Fibroblast of skin of right quadriceps (primary cell): ENCODE data around the gene PBX1.

Source experiments
- DNase-seq: peaks from one replicate; pipeline ENCODE4 v3.0.0-alpha.2; 2013

Gene PBX1

DNA sequence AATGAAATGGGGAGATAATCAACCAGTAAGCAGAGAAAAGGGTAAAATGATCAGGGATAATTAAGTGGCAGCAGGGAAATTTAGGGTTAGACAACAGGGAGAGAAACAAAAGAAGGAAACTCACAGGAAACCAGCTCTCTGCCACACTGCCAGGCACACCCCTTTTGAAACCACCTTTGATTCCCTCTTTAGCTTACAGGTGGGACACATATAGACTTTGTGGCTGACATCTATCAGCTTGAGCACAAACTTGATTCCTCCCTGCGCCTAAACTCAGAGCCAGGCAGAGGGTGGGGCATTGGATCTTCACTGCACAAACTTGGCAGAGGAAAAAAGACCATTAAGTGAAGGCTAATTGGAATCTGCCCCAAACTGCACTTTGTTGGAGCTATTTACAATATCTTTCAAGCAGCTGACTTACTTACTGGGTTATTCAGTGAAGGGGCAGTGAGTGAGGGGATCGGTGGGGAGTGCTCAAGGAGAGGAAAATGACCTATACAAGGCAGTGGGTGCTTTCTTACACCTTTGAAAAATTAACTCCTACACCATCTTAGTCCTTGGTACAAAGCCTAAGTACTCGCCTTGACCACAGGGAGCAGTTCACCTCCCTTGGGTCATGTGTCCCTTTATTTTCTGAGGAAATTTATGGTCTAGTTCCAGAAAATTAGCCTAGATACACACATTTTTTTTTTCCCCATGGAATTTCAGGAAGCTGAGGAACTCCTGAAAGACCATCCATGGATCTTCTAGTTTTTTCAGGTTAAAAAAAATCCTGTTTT lies 60.2 kb downstream of the PBX1 start:
- no peak for DNase-seq

GRCh38 chr1:164622068-164622845 lies 63.3 kb downstream of the PBX1 start:
- DNase-seq, result no peak

DNA sequence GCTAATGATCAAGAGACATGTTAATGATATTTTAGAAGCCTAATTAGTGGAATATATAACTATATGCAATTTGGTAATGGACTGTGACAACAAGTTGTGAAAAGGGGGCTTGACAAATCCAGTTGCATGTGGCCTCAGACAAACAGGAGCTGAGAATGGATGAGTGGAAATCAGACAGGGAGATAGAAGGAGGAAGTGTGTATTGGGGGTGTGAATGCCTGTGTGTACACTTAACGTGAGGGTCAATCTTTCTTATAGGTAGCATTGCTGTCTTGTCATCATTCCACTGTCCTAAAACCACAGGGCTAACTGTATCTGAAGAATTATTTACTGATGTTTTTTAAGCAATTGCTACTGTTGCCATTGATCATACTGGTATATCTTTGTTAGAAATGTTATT lies 64.8 kb downstream of the PBX1 start:
- no peak for DNase-seq

GRCh38 chr1:164624400-164624799 lies 65.4 kb downstream of the PBX1 start:
- peak; percentile 61 for DNase-seq

- no peak for DNase-seq
These were observed 66.1 kb downstream of the PBX1 start for GRCh38 chr1:164625004-164625617.

GRCh38 chr1:164628772-164629171 lies 69.8 kb downstream of the PBX1 start:
- no peak for DNase-seq

DNA sequence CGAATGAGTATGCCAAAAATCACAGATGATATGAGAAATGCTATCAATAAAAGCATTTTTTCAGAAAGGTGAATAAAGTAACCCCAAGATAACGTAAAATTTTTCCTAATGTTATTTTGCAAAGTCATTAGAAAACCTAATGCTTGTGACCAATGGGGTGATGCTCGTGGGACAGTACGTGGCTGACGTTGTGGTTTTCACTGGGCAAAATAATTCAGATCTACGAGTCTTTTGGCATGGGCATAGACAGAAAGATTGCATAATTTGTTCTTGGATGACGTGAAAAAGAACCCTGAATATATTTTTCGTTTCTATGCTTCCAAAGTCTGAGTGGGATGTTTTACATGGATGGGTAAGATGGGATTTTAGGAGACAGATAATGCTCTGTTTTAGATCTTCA lies 71.0 kb downstream of the PBX1 start:
- DNase-seq, result no peak

DNA sequence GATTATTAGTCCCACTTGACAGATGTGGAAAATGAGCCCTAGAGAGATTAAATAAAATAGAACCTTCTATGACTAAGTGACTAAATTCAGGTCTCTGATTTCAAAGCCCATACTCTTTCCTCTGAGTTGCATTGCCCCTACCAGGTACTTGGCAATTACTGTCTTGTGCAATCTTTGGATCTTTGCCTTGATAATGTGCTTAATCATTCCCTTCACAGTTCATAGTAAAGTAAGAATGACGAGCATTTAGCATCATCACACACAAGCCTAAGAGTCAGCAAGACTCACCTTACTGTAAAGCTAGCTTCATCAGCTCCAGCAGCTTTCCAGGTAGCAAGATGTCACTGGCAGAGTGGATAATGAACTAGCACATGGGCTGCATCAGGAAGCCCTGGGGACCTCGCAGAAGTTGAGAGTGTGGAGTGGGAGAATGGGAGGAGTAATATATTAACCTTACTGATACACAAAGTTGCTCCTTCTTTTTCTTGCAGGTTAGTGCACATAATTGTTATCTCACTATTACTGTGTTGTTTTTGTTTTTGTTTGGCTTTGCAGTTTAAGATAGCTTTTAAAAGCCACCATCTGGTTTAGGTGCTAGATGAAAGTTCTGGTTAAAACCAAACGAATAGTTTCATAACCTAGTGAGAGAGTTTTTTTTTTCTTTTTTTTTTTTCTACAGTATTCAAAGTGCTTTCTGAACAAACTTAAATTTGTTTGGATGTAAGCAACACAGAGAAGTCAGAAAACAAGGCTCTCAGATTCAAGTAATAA lies 71.8 kb downstream of the PBX1 start:
- DNase-seq, result no peak

DNA sequence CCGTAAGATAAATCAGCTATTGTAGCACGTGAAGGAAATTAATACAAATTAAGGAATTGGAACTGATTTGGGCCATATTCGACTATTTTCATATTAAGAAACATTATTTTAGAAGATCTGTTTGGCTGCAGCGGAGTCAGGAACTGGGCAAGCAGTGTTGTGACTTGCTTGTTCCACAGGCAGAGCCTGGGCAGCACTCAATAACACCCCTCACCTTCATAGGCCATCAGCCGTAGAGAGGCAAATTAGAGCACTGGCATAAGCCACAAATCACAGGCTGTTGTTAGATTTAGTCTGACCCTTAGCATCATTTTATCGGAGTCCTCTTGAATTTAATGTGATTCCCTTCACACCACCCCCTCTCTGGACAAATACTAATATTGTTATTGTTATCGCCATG lies 72.8 kb downstream of the PBX1 start:
- DNase-seq, result no peak

- DNase-seq, result no peak
These were observed 75.0 kb downstream of the PBX1 start for GRCh38 chr1:164633997-164634396.

DNA sequence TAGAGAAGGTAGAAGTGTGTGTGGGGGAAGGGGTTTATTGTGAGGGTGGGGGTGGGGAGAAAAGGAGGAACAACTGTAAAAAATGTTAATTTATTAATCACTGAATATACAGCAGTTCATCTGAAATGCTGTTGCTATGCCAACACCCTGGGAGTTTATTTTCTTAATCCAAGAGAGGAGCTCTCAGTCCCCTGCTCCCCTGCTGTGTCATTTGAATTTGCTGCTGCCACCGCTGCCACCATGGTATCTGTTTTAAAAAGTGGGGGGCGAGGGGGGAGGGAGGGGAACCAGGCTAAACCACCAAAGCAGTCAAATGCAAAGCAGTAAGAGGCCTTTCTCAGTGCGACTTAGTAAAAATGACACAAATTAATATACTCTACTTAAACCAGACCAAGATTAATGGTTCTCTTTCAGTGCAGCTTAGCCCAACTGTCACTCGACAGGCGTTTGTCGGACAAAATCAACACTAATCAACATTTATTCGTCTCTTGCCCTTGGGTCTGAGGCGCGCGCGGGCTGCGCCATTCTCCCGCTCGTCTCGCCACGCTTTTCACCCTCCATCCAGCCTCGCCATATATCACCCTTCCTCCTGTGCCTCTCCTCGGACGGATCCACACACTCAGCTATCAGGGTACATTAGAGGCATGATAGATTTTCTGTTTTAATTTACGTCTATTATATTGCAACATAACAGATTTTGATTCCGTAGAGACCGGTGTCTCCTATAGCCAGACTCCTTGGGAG lies 76.2 kb downstream of the PBX1 start:
- DNase-seq, result no peak

DNA sequence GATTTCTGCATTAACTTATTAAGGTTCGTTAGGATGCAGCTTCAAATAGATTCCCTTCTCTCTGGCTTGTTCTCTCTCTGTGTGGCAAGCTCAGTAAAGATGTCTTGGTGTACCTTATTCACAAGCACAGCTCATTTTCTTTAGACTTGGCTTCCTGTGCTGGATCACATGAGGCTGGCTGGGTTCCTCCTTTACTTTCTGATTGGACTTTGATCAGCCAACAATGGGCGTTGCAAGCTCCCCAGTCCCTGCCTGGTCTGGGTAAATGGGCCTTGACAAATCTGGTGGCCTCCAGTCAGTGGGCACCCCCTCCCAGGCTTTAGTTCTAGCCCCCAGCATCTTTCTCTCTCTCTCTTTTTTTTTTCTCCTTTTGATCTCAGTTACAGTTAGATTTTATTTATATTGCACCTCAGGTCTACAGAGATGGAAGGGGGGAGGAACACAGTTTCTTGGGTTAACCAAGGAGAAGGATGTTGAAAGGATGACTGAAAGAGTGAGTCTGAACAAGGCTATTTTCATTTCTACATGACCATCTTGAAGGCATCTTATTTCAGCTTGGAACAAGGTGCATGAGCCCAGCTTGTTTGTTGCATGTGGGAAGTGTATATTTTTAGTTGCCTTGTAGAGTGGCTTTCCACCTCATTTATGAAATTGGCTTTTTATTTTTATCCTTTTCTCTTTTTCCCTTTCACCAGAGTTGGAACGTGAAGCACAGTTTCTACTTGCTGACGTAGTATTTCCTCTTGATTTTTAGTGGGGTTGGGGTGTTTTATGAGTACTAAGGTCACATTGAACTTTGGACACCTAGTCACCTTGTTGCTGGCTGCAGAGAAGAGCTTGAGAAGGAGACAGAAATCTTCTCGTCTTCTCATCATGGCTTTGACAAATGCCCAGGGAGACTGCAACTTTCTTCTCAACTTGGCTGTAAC lies 77.1 kb downstream of the PBX1 start:
- no peak for DNase-seq

DNA sequence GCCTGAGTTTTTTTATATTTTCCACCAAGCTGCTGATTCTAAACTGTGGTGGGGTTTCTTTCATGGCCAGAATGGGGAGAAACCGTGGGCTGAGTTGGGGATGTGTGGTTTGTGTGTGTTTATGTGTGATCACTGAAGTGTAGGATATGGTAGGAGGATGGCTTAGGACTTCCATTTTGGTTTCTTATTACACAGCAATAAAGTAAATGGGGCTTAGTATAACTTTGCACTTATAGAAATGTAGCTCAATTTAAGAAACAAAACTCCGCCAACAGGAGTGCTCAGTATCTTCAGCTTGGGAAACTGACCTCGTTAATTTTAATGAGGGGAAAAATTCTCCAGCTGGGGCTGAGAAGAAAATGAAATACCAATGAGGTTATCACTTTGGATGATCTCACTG lies 77.8 kb downstream of the PBX1 start:
- DNase-seq, result no peak

DNA sequence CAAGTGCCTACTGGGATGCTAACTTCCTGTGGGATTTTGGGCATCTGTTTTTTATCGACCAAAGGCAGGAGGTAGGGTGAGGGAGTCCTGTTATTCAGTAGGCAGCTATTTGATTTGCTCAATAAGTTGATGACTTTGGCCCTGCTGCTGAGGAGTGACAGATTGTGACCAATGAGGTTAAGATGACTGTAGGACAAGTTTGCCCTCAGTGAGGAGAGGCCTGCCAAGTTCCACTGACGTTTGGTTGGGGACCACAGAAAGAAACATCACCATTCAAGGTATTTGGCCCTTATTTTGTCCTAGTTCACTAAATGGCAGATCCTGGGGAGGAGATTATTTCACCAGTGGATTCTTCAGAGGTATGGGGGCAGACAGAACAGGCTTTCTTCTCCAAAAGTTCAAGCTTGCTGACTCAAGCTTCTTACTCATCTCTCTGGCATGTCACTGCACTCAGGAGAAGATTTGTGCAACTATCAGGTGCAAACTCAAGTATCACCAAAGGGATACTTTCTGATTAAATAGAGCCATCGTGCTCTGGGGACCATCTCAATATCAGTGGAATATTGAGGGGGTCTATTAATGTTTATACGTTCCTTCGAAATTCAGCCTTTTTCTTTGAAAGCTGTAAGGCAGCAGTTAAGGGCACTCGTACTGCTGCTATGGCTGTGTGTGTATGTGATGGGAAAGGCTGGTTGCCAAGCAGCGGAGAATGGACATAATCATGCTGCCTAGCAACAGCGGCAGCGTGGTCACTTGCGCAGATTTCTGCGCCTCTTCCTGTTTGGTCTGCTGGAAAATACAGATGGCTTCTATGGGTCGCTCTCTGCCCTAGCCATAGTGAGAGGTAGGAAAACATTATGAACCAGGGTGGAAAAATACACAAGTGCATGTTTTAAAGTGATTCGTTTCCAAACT lies 78.7 kb downstream of the PBX1 start:
- peak; percentile 78 for DNase-seq

GRCh38 chr1:164638492-164639202 lies 79.7 kb downstream of the PBX1 start:
- no peak for DNase-seq

- DNase-seq, result no peak
These were observed 81.8 kb downstream of the PBX1 start for GRCh38 chr1:164640686-164641352.

DNA sequence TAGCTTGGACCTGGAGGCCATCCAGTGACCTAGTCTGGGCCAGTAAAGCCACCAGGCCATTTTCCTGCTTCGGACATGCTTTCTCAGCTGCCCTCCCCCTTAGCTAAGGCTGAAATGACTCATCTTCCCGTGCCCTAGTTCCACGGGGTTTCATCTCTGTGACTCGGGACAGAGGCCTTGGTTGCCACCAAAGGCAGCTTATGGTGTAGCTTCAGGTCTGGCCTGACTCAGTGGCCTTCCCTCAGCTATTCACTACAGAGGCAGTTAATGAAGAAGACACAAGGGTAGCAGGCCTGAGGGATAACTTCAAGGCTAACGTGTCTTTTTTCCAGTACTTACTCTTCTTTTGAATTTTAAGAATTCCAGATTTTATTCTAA lies 82.4 kb downstream of the PBX1 start:
- no peak for DNase-seq

DNA sequence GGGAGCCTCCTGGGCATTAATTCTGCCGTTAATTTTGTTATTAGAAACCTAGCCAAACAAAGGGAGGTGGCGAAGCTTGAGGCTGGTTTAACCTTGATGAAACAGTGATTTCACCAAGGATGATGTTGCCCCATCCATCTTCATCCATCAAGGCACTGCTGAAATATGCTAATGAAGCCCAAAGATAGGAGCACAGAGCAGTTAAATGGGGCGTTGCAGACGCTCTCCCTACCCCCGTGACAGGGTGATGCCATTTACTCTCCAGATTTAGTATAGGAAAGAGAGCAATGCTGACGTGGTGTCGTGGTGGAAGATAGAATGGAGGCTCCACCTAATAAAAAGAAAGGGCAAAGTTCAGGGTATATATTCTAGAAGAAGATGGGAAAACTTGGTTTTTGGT lies 84.0 kb downstream of the PBX1 start:
- DNase-seq, result no peak

- no peak for DNase-seq
These were observed 85.3 kb downstream of the PBX1 start for GRCh38 chr1:164644268-164644667.
